K562 (cell line): ENCODE results near the gene MAP3K6. TPM values are rescaled to one million over a fixed set of nuclear protein-coding genes. Genes with fewer than 3 reads are reported as not detected.

ENCODE experiments used
- ATAC-seq: fragments of 200-7000 bp; cut with Tn5 transposase; 3 replicates; pipeline ENCODE4 v1.9.1; 2020; ENCODE audit warnings: moderate library complexity
- BruUV-seq: library from RNA; stranded (reverse); fragments of 400-500 nt; replicated peaks from 2 replicates; lab custom pipeline; 2021; lab: Mats Ljungman, UMichigan
- CTCF ChIA-PET: fragments of 300-600 bp; formaldehyde crosslinking; extraction: SDS; loops from one replicate; lab custom pipeline; 2021; ENCODE audit warnings: low intra/inter-chr PET ratio; lab: Yijun Ruan, JAX
- POLR2A ChIA-PET: fragments of 300-600, 350-650 bp; sonication (Branson Sonifier 250); formaldehyde crosslinking; extraction: SDS; loops from one replicate; lab custom pipeline; 2021; ENCODE audit warnings: antibody characterized with exemption, inconsistent platforms; lab: Yijun Ruan, JAX
- DNase-seq, 4 experiments: peaks; one replicate each; pipeline versions ENCODE4 v3.0.0 to v3.0.0-alpha.2; 2011 to 2018; ENCODE audit warnings: low spot score in 3 of 4, mixed read lengths in 3 of 4; ENCODE audit errors: extremely low read depth in 1 of 4
- FAIRE-seq: peaks from 2 replicates; lab custom pipeline; 2011; peaks lifted over from hg19 to GRCh38; lab: Jason Lieb, UNC
- H2AFZ ChIP-seq: 2 replicates; pipeline ENCODE4 v1.6.0; 2011; ENCODE audit warnings: low read depth, low read length, control low read depth, inconsistent platforms
- H3K27ac ChIP-seq: fragments of 200-600 bp; 3 replicates; pipeline ENCODE4 v1.8.0; 2011; ENCODE audit warnings: low read depth, mild to moderate bottlenecking, control low read depth, inconsistent platforms, low read length, moderate library complexity, mixed read lengths; ENCODE audit errors: extremely low read depth
- H3K27me3 ChIP-seq, 2 experiments: fragments of 300-600 bp in 1 of 2; 2 replicates in 1 of 2; 3 replicates in 1 of 2; pipeline versions ENCODE4 v1.6.0 to v1.8.0; 2011; ENCODE audit warnings: inconsistent platforms in 2 of 2, low read length in 2 of 2, mild to moderate bottlenecking in 1 of 2, mixed read lengths in 1 of 2, moderate library complexity in 1 of 2; ENCODE audit not compliant: control insufficient read depth in 2 of 2, insufficient read depth in 2 of 2
- H3K36me3 ChIP-seq: fragments of 300-600 bp; 3 replicates; pipeline ENCODE4 v1.8.0; 2011; ENCODE audit warnings: mild to moderate bottlenecking, low read length, inconsistent platforms; ENCODE audit not compliant: control insufficient read depth, insufficient read depth
- H3K4me1 ChIP-seq, 2 experiments: fragments of 200-600 bp in 1 of 2; replicated peaks in 1 of 2; 2 replicates in 1 of 2; 3 replicates in 1 of 2; pipeline versions ENCODE4 v1.5.1 to v1.8.0; 2011; ENCODE audit warnings: inconsistent platforms in 2 of 2, low read length in 2 of 2, mild to moderate bottlenecking in 1 of 2, mixed read lengths in 1 of 2, moderate library complexity in 1 of 2; ENCODE audit not compliant: control insufficient read depth in 2 of 2, insufficient read depth in 2 of 2
- H3K4me2 ChIP-seq: 2 replicates; pipeline ENCODE4 v1.6.1; 2011; ENCODE audit warnings: low read length, control low read depth, inconsistent platforms, mixed read lengths; ENCODE audit not compliant: insufficient read depth
- H3K4me3 ChIP-seq: fragments of 200-600 bp; sonication (generic), shearing (Covaris generic); 2 replicates; pipeline ENCODE4 v1.5.1; 2016; ENCODE audit warnings: control low read depth, inconsistent platforms
- H3K79me2 ChIP-seq: fragments of 200-600 bp; 3 replicates; pipeline ENCODE4 v1.8.0; 2011; ENCODE audit warnings: low read length, inconsistent platforms; ENCODE audit not compliant: control insufficient read depth, insufficient read depth
- H3K9ac ChIP-seq, 2 experiments: 2 replicates each; pipeline versions ENCODE4 v1.6.0 to v1.6.1; 2011; ENCODE audit warnings: low read depth in 2 of 2, low read length in 2 of 2, control low read depth in 1 of 2, inconsistent platforms in 1 of 2, mild to moderate bottlenecking in 1 of 2, mixed read lengths in 1 of 2; ENCODE audit not compliant: insufficient read depth in 1 of 2
- H3K9me1 ChIP-seq: one replicate; pipeline ENCODE4 v1.6.0; 2011; ENCODE audit warnings: inconsistent platforms, mild to moderate bottlenecking, low read length, moderate library complexity; ENCODE audit not compliant: control insufficient read depth, insufficient read depth
- H3K9me3 ChIP-seq: replicated peaks from 2 replicates; pipeline ENCODE4 v1.5.1; 2011; ENCODE audit warnings: low read depth, low read length, inconsistent platforms; ENCODE audit not compliant: control insufficient read depth, insufficient read depth
- H4K20me1 ChIP-seq: replicated peaks from 2 replicates; pipeline ENCODE4 v1.6.1; 2011; ENCODE audit warnings: low read length, inconsistent platforms, mixed read lengths; ENCODE audit not compliant: control insufficient read depth, insufficient read depth
- ATF3 ChIP-seq, 2 experiments: fragments of 450-650 bp in 1 of 2; sonication (generic) in 1 of 2; formaldehyde crosslinking in 1 of 2; IDR thresholded peaks in 1 of 2; conservative IDR thresholded peaks in 1 of 2; 2 replicates each; pipeline versions ENCODE4 v1.6.1 to v1.8.1; 2016 to 2023; ENCODE audit warnings: mild to moderate bottlenecking in 2 of 2, moderate library complexity in 2 of 2, inconsistent platforms in 1 of 2, missing genetic modification reagents in 1 of 2
- BCOR ChIP-seq: fragments of 450-650 bp; IDR thresholded peaks from 2 replicates; pipeline ENCODE4 v1.6.1; 2016
- BRF1 ChIP-seq: IDR thresholded peaks from 3 replicates; pipeline ENCODE4 v1.6.1; 2011; ENCODE audit warnings: borderline replicate concordance, mild to moderate bottlenecking; ENCODE audit not compliant: insufficient read length; ENCODE audit errors: extremely low read depth
- DACH1 ChIP-seq: fragments of 450-650 bp; IDR thresholded peaks from 2 replicates; pipeline ENCODE4 v1.6.1; 2018; ENCODE audit not compliant: partially characterized antibody
- DPF2 ChIP-seq: fragments of 450-650 bp; IDR thresholded peaks from 2 replicates; pipeline ENCODE4 v1.6.1; 2016
- E2F1 ChIP-seq: sonication (generic); formaldehyde crosslinking; IDR thresholded peaks from 2 replicates; pipeline ENCODE4 v1.8.1; 2023; ENCODE audit warnings: mild to moderate bottlenecking, missing genetic modification reagents, moderate library complexity
- FOSL1 ChIP-seq: fragments of 200-800 bp; sonication (Bioruptor generic); conservative IDR thresholded peaks from 2 replicates; pipeline ENCODE4 v1.6.1; 2016; ENCODE audit warnings: missing genetic modification characterization, missing compliant biosample characterization
- FOXK2 ChIP-seq, 2 experiments: fragments of 450-650 bp; IDR thresholded peaks in 1 of 2; conservative IDR thresholded peaks in 1 of 2; 2 replicates each; pipeline ENCODE4 v1.6.1; 2016; ENCODE audit warnings: low read depth in 2 of 2, mild to moderate bottlenecking in 1 of 2
- JUND ChIP-seq, 2 experiments: IDR thresholded peaks; 2 replicates in 1 of 2; 3 replicates in 1 of 2; pipeline ENCODE4 v1.6.1; 2011; ENCODE audit warnings: borderline replicate concordance in 2 of 2, low read depth in 2 of 2, low read length in 2 of 2, improper control_type of control experiment in 1 of 2, missing biosample characterization in 1 of 2, missing genetic modification characterization in 1 of 2, missing genetic modification reagents in 1 of 2
- NR2C1 ChIP-seq, 2 experiments: fragments of 450-650 bp; IDR thresholded peaks; 2 replicates each; pipeline ENCODE4 v1.6.1; 2017; ENCODE audit warnings: mild to moderate bottlenecking in 2 of 2, antibody characterized with exemption in 1 of 2, inconsistent platforms in 1 of 2, missing compliant biosample characterization in 1 of 2, missing genetic modification characterization in 1 of 2
- RB1 ChIP-seq: fragments of 450-650 bp; IDR thresholded peaks from 2 replicates; pipeline ENCODE4 v1.6.1; 2017; ENCODE audit warnings: low read depth, mild to moderate bottlenecking
- RFX1 ChIP-seq: fragments of 450-650 bp; IDR thresholded peaks from 2 replicates; pipeline ENCODE4 v1.6.1; 2016; ENCODE audit warnings: mild to moderate bottlenecking, moderate library complexity
- SMARCE1 ChIP-seq: fragments of 450-650 bp; IDR thresholded peaks from 2 replicates; pipeline ENCODE4 v1.7.1; 2016; ENCODE audit warnings: mild to moderate bottlenecking
- SREBF2 ChIP-seq: sonication (generic); formaldehyde crosslinking; IDR thresholded peaks from 2 replicates; pipeline ENCODE4 v1.4.0; 2020; ENCODE audit warnings: mild to moderate bottlenecking, missing genetic modification reagents
- TOE1 ChIP-seq, 2 experiments: fragments of 450-650 bp in 1 of 2; sonication (generic) in 1 of 2; formaldehyde crosslinking in 1 of 2; IDR thresholded peaks; 2 replicates each; pipeline versions ENCODE4 v1.7.1 to v1.8.0; 2016 to 2022; ENCODE audit warnings: borderline replicate concordance in 2 of 2, mild to moderate bottlenecking in 2 of 2, antibody characterized with exemption in 1 of 2, inconsistent platforms in 1 of 2, low read depth in 1 of 2, missing genetic modification reagents in 1 of 2, moderate library complexity in 1 of 2
- ZBTB1 ChIP-seq: sonication (generic); formaldehyde crosslinking; IDR thresholded peaks from 2 replicates; pipeline ENCODE4 v1.8.1; 2023; ENCODE audit warnings: missing genetic modification reagents, low read depth, mild to moderate bottlenecking, borderline replicate concordance
- ZFP36 ChIP-seq: fragments of 150-350 bp; IDR thresholded peaks from 2 replicates; pipeline ENCODE4 v1.6.1; 2018; ENCODE audit warnings: low read length, low read depth; ENCODE audit not compliant: partially characterized antibody
- ZNF253 ChIP-seq: fragments of 250-450 bp; sonication (Bioruptor Pico); conservative IDR thresholded peaks from 2 replicates; pipeline ENCODE4 v1.6.1; 2021; ENCODE audit warnings: mild to moderate bottlenecking
- ZNF436 ChIP-seq: fragments of 250-450, 450-650 bp; sonication (Bioruptor Pico); formaldehyde crosslinking; IDR thresholded peaks from 2 replicates; pipeline ENCODE4 v1.7.0; 2020; ENCODE audit warnings: mild to moderate bottlenecking
- ZNF717 ChIP-seq: fragments of 250-450 bp; sonication (Bioruptor Pico); IDR thresholded peaks from 2 replicates; pipeline ENCODE4 v1.5.0; 2021
- WGBS: fragments of 100-300 bp; shearing (Covaris generic); methylation state at CpG from one replicate; pipeline ENCODE4 v1.1.6; 2016; ENCODE audit warnings: low coverage, mixed read lengths; ENCODE audit not compliant: insufficient coverage; ENCODE audit errors: missing lambda C conversion rate; 5-methylcytosine and 5-hydroxymethylcytosine counted together
- in situ Hi-C: fragments of 300-500 bp; cut with MboI; formaldehyde crosslinking; loops from 4 replicates; pipeline ENCODE4 v1.15.0; 2018; ENCODE audit warnings: inconsistent platforms, mixed read lengths
- intact Hi-C: fragments of 100-400 bp; cut with micrococcal nuclease; formaldehyde crosslinking; loops from 2 replicates; pipeline ENCODE4 v1.14.2; 2022
- polyA plus RNA-seq, 8 experiments: library from polyadenylated mRNA; depleted of rRNA in 4 of 8; stranded (reverse) in 5 of 8; unstranded in 3 of 8; fragments of >200 nt; fragmentation: Nextera tagmentation in 2 of 8; fragmentation: Illumina TruSeq in 1 of 8; extraction: Ambion mirVana in 2 of 8; extraction: Trizol in 1 of 8; gene quantifications; 2 replicates each; pipeline versions ENCODE4 v1.2.1 to v1.2.3, GENCODE V29; 2011 to 2014; ENCODE audit warnings: inconsistent platforms in 1 of 8, missing spikeins in 1 of 8
- total RNA-seq, 7 experiments: library from RNA; depleted of rRNA in 6 of 7; stranded (reverse); fragments of >200 nt in 6 of 7; fragmentation: Illumina TruSeq in 2 of 7; extraction: Trizol in 2 of 7; gene quantifications; 2 replicates each; pipeline versions ENCODE4 v1.2.1 to v1.2.3, GENCODE V29; 2011 to 2021; ENCODE audit warnings: low replicate concordance in 1 of 7

The MAP3K6 gene
- total and polyA plus RNA-seq, 9 of the 15 experiments (the other 6 are each of a cell fraction or from before 2014, with no cell fraction given): 0.99 to 21.9 (median 7.0) TPM

- WGBS: 77% methylated on average over 13 of the region's 14 CpGs
- TF ChIP-seq FOSL1 (tag) (peak; percentile 44; the same call in 1 of the 2 replicates), JUND (IDR thresholded peaks at IDR 0.05; ENCODE audit: borderline replicate concordance, low read depth, low read length) (peak; percentile 59), JUND (tag; IDR thresholded peaks at IDR 0.05; ENCODE audit: borderline replicate concordance, low read depth, low read length) (no peak), DPF2 (0 out of 2 replicates have a peak, but pooled peaks have one; percentile 36), FOXK2 (conservative IDR thresholded peaks at IDR 0.05 in 1 of 2, IDR thresholded peaks at IDR 0.05 in 1 of 2; ENCODE audit: low read depth in 2 of 2) (no peak), BCOR (peak; percentile 95), SMARCE1 (no peak), RFX1 (no peak), DACH1 (peak; percentile 62), E2F1 (CRISPR knock-in tag) (no peak), ZBTB1 (no peak), SREBF2 (CRISPR knock-in tag) (no peak), ATF3 (IDR thresholded peaks at IDR 0.05) (peak; percentile 66), ATF3 (CRISPR knock-in tag; conservative IDR thresholded peaks at IDR 0.05) (no peak), RB1 (no peak), BRF1 (no peak), ZNF436 (CRISPR knock-in tag) (peak; percentile 86), ZNF253 (CRISPR knock-in tag) (no peak), NR2C1 (IDR thresholded peaks at IDR 0.05) (peak; percentile 41), NR2C1 (tag; IDR thresholded peaks at IDR 0.05) (no peak), ZFP36 (peak; percentile 99), ZNF717 (CRISPR knock-in tag) (no peak), TOE1 (IDR thresholded peaks at IDR 0.05; ENCODE audit: borderline replicate concordance) (no peak), TOE1 (CRISPR knock-in tag; IDR thresholded peaks at IDR 0.05; ENCODE audit: borderline replicate concordance, low read depth) (no peak)
Measured at GRCh38 chr1:27346991-27347624, 19.7 kb downstream of the MAP3K6 start.

More at GRCh38 chr1:27346991-27347624, 19.7 kb downstream of the MAP3K6 start:
- DNase-seq (peak in 3 of 4 experiments; percentile 40 to 54 (median 53)), FAIRE-seq (no peak), ATAC-seq (no peak)
- Histone ChIP-seq H4K20me1 (no peaks in the 10 kb centered on the region), H3K4me3 (no peak overlapping the region), H2AFZ (no peak overlapping the region), H3K27ac (no peak overlapping the region), H3K36me3 (no peaks in the 10 kb centered on the region), H3K9me3 (no peaks in the 10 kb centered on the region), H3K27me3 (no peaks in the 10 kb centered on the region), H3K4me1 (peaks cover 32 to 59% of the 10 kb centered on the region in 2 experiments), H3K9ac (peak overlapping the region in 1 of 2 experiments; percentile 81; a peak in 2 of 4 replicates), H3K4me2 (no peak overlapping the region), H3K9me1 (no peaks in the 10 kb centered on the region), H3K79me2 (no peaks in the 10 kb centered on the region; the same call in 2 of the 3 replicates)
- intact Hi-C loops (no loop called here), in situ Hi-C loops (no loop called here)
- ChIA-PET POLR2A (interaction anchor here (0.6 to 1.0 kb wide), 3 partner anchors 15 to 20 kb away, joined by 3 to 4 read pairs (median 3); no protein-coding TSS in a partner anchor), CTCF (no interaction called here)
- no TSS peak for BruUV-seq
